Caco-2 (cell line): ENCODE measurements around the gene DDX4. TPM values are rescaled to one million over a fixed set of nuclear protein-coding genes. Genes with fewer than 3 reads are reported as not detected.

ENCODE experiments used
- BruUV-seq: library from RNA; stranded (reverse); fragments of 400-500 nt; replicated peaks from 2 replicates; lab custom pipeline; 2021; lab: Mats Ljungman, UMichigan
- CTCF ChIA-PET: fragments of 300-600 bp; sonication (Branson Sonifier 250); formaldehyde crosslinking; loops from one replicate; lab custom pipeline; 2022; ENCODE audit warnings: antibody characterized with exemption; lab: Charles Lee
- POLR2A ChIA-PET: fragments of 300-600 bp; sonication (Branson Sonifier 250); formaldehyde crosslinking; loops from one replicate; lab custom pipeline; 2022; ENCODE audit warnings: antibody characterized with exemption; lab: Charles Lee
- DNase-seq, 2 experiments: peaks; one replicate each; pipeline versions ENCODE4 v3.0.0 to v3.0.0-alpha.2; 2020 to 2022
- H3K27me3 ChIP-seq: replicated peaks from 2 replicates; pipeline ENCODE4 v1.6.0; 2011; ENCODE audit warnings: low read length; ENCODE audit not compliant: control insufficient read depth, insufficient read depth
- H3K36me3 ChIP-seq: 2 replicates; pipeline ENCODE4 v1.5.1; 2011; ENCODE audit warnings: low read length; ENCODE audit not compliant: control insufficient read depth, insufficient read depth
- H3K4me1 ChIP-seq: fragments of 250-450 bp; sonication (Bioruptor Pico); 2 replicates; pipeline ENCODE4 v1.5.1; 2020; ENCODE audit warnings: mild to moderate bottlenecking
- H3K4me3 ChIP-seq: 2 replicates; pipeline ENCODE4 v1.5.1; 2011; ENCODE audit warnings: low read depth, mild to moderate bottlenecking, control low read depth, low read length
- H3K9me3 ChIP-seq: fragments of 250-450 bp; sonication (Bioruptor Pico); 2 replicates; pipeline ENCODE4 v1.5.1; 2020; ENCODE audit warnings: mild to moderate bottlenecking, moderate library complexity
- H3K27ac Mint-ChIP-seq: one replicate; pipeline ENCODE4 v1.8.0; 2022; ENCODE audit warnings: mixed read lengths; ENCODE audit not compliant: unreplicated experiment
- H3K27me3 Mint-ChIP-seq: one replicate; pipeline ENCODE4 v1.8.0; 2022; ENCODE audit warnings: mixed read lengths; ENCODE audit not compliant: insufficient read depth, unreplicated experiment
- H3K36me3 Mint-ChIP-seq: one replicate; pipeline ENCODE4 v1.8.0; 2022; ENCODE audit warnings: mild to moderate bottlenecking, mixed read lengths; ENCODE audit not compliant: insufficient read depth, unreplicated experiment
- H3K4me1 Mint-ChIP-seq: one replicate; pipeline ENCODE4 v1.8.0; 2022; ENCODE audit warnings: low read depth, mixed read lengths; ENCODE audit not compliant: unreplicated experiment
- H3K4me3 Mint-ChIP-seq: one replicate; pipeline ENCODE4 v1.8.0; 2022; ENCODE audit warnings: mild to moderate bottlenecking, moderate library complexity, mixed read lengths; ENCODE audit not compliant: unreplicated experiment
- H3K9me3 Mint-ChIP-seq: one replicate; pipeline ENCODE4 v1.8.0; 2022; ENCODE audit warnings: mixed read lengths; ENCODE audit not compliant: unreplicated experiment
- intact Hi-C: fragments of 100-400 bp; cut with micrococcal nuclease; formaldehyde crosslinking; loops from one replicate; pipeline ENCODE4 v1.10.0; 2022; ENCODE audit not compliant: unreplicated experiment
- total RNA-seq: library from RNA; stranded (reverse); gene quantifications from 2 replicates; pipeline ENCODE4 v1.2.3, GENCODE V29; 2022
- TF ChIP-seq, protein P1 (sequence below), 2 experiments: fragments of 200-600 bp in 1 of 2; IDR thresholded peaks; 1 replicate in 1 of 2; 2 replicates in 1 of 2; pipeline versions ENCODE4 v1.5.1 to v1.8.0; 2011 to 2022; ENCODE audit warnings: antibody characterized with exemption in 1 of 2, control low read depth in 1 of 2, inconsistent platforms in 1 of 2, low read depth in 1 of 2, low read length in 1 of 2, mild to moderate bottlenecking in 1 of 2, moderate library complexity in 1 of 2; ENCODE audit not compliant: insufficient read depth in 1 of 2, severe bottlenecking in 1 of 2, unreplicated experiment in 1 of 2

The DDX4 gene
- total RNA-seq, 1 experiment from 2014 or later: not detected

DNA sequence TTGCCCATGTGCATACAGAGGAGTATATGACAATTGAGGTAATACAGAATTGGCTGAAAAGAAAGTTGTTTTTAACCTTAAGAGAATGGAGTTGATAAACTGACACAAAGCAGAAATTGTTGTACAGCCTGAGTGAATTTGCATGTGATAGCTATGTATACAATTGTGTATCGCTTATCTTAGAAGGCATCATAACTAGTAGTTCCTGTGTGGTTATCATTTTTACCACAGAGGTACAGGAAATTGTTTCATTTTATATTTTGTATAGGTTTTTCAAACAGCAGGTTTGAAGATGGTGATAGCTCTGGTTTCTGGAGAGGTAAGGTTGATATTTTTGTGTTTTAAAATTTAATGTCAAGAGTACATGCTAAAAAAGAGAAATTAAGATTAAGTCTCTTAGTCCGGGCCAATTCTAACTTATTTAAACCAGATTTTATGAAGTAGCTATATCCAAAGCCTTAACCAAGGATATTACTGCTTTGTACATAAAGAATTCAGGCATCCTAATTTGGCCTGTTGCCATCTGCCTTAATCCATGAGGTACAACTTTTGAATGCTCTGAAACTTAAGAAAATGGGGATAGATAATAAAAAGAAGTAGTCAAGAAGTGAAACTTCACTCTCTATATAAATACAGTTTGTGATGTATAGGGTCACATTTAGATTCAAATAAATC is 26.0 kb downstream of the DDX4 start:
- TF ChIP-seq, protein P1, sequence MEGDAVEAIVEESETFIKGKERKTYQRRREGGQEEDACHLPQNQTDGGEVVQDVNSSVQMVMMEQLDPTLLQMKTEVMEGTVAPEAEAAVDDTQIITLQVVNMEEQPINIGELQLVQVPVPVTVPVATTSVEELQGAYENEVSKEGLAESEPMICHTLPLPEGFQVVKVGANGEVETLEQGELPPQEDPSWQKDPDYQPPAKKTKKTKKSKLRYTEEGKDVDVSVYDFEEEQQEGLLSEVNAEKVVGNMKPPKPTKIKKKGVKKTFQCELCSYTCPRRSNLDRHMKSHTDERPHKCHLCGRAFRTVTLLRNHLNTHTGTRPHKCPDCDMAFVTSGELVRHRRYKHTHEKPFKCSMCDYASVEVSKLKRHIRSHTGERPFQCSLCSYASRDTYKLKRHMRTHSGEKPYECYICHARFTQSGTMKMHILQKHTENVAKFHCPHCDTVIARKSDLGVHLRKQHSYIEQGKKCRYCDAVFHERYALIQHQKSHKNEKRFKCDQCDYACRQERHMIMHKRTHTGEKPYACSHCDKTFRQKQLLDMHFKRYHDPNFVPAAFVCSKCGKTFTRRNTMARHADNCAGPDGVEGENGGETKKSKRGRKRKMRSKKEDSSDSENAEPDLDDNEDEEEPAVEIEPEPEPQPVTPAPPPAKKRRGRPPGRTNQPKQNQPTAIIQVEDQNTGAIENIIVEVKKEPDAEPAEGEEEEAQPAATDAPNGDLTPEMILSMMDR (IDR thresholded peaks at IDR 0.05; ENCODE audit: insufficient read depth in 1 of 2, low read depth in 1 of 2, low read length in 1 of 2, severe bottlenecking in 1 of 2, unreplicated experiment in 1 of 2): no peak
- H3K27me3 ChIP-seq: no peaks in the 10 kb centered on the region
- Mint-ChIP-seq H3K9me3 (no peaks in the 10 kb centered on the region), H3K4me3 (no peak overlapping the region), H3K27ac (no peak overlapping the region), H3K36me3 (no peaks in the 10 kb centered on the region), H3K27me3 (peaks cover 3% of the 10 kb centered on the region), H3K4me1 (no peaks in the 10 kb centered on the region)
- intact Hi-C loops: no loop called here
- H3K9me3 ChIP-seq: no peaks in the 10 kb centered on the region
- H3K4me3 ChIP-seq: no peak overlapping the region
- no peak for DNase-seq
- H3K36me3 ChIP-seq: no peaks in the 10 kb centered on the region
- H3K4me1 ChIP-seq: no peaks in the 10 kb centered on the region
- BruUV-seq: no TSS peak
- ChIA-PET CTCF (no interaction called here), POLR2A (no interaction called here)

DNA sequence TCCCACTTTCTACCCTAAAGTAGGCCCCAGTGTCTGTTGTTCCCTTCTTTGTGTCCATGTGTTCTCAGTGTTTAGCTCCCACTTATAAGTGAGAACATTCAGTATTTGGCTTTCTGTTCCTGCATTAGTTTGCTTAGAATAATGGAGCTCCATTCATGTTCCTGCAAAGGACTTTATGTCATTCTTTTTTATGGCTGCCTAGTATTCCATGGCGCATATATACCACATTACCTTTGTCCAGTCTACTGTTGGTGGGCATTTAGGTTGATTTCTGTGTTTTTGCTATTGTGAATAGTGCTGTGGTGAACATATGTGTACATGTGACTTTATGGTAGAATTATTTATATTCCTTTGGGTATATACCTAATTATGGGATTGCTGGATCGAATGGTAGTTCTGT is 30.4 kb downstream of the DDX4 start:
- no peak overlapping the region for H3K4me3 Mint-ChIP-seq
- intact Hi-C loops: no loop called here
- ChIA-PET POLR2A (no interaction called here), CTCF (no interaction called here)
- Histone ChIP-seq H3K27me3 (no peaks in the 10 kb centered on the region), H3K36me3 (no peaks in the 10 kb centered on the region), H3K9me3 (0 out of 2 replicates have a peak, but pooled peaks cover 6% of the 10 kb centered on the region), H3K4me1 (no peaks in the 10 kb centered on the region), H3K4me3 (no peak overlapping the region)
- no peak overlapping the region for H3K27ac Mint-ChIP-seq
- DNase-seq: no peak
- no TSS peak for BruUV-seq
- TF ChIP-seq, protein P1 (IDR thresholded peaks at IDR 0.05; ENCODE audit: insufficient read depth in 1 of 2, low read depth in 1 of 2, low read length in 1 of 2, severe bottlenecking in 1 of 2, unreplicated experiment in 1 of 2): no peak
- no peaks in the 10 kb centered on the region for H3K36me3 Mint-ChIP-seq
- peaks cover 8% of the 10 kb centered on the region for H3K9me3 Mint-ChIP-seq
- no peaks in the 10 kb centered on the region for H3K27me3 Mint-ChIP-seq
- no peaks in the 10 kb centered on the region for H3K4me1 Mint-ChIP-seq

DNA sequence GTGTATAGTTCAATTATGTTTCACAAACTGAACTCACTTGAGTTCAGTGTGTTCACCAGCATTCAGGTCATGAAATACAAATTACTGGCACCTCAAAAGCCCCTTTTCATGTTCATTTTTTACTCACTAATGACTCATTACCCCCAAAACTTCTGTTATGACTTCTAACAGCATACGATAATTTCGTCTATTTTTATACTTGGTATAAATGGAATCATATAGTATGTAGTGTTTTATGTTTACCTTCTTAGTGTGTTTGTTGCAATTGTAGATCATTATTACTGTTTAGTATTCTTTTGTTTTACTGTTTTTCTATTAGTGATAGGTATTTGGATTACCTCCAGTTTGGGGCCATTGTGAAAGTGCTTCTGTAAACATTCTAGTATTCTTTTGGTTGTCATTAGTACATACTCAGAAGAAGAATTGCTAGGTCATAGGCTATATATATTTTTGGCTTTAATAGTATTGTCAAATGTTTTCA is 33.4 kb downstream of the DDX4 start:
- no peaks in the 10 kb centered on the region for H3K4me1 Mint-ChIP-seq
- H3K27me3 Mint-ChIP-seq: no peaks in the 10 kb centered on the region
- no peak for DNase-seq
- TF ChIP-seq, protein P1 (IDR thresholded peaks at IDR 0.05; ENCODE audit: insufficient read depth in 1 of 2, low read depth in 1 of 2, low read length in 1 of 2, severe bottlenecking in 1 of 2, unreplicated experiment in 1 of 2): no peak
- CTCF ChIA-PET: no interaction called here
- Histone ChIP-seq H3K36me3 (no peaks in the 10 kb centered on the region), H3K4me1 (no peaks in the 10 kb centered on the region), H3K9me3 (0 out of 2 replicates have a peak, but pooled peaks cover 6% of the 10 kb centered on the region), H3K4me3 (no peak overlapping the region), H3K27me3 (no peaks in the 10 kb centered on the region)
- no peaks in the 10 kb centered on the region for H3K36me3 Mint-ChIP-seq
- H3K9me3 Mint-ChIP-seq: peaks cover 8% of the 10 kb centered on the region
- POLR2A ChIA-PET: no interaction called here
- no TSS peak for BruUV-seq
- H3K27ac Mint-ChIP-seq: no peak overlapping the region
- intact Hi-C loops: no loop called here
- H3K4me3 Mint-ChIP-seq: no peak overlapping the region
